Caco-2 (cell line): ENCODE results near the gene PCNX1. TPM values are rescaled to one million over a fixed set of nuclear protein-coding genes. Genes with fewer than 3 reads are reported as not detected.
"Not testable (repeated sequence)": the region's sequence is repeated elsewhere in the genome, so short reads cannot be mapped to it uniquely, and the experiment has no call there.

ENCODE experiments used
- BruUV-seq: library from RNA; stranded (reverse); fragments of 400-500 nt; replicated peaks from 2 replicates; lab custom pipeline; 2021; lab: Mats Ljungman, UMichigan
- CTCF ChIA-PET: fragments of 300-600 bp; sonication (Branson Sonifier 250); formaldehyde crosslinking; loops from one replicate; lab custom pipeline; 2022; ENCODE audit warnings: antibody characterized with exemption; lab: Charles Lee
- POLR2A ChIA-PET: fragments of 300-600 bp; sonication (Branson Sonifier 250); formaldehyde crosslinking; loops from one replicate; lab custom pipeline; 2022; ENCODE audit warnings: antibody characterized with exemption; lab: Charles Lee
- DNase-seq, 2 experiments: peaks; one replicate each; pipeline versions ENCODE4 v3.0.0 to v3.0.0-alpha.2; 2020 to 2022
- H3K27me3 ChIP-seq: replicated peaks from 2 replicates; pipeline ENCODE4 v1.6.0; 2011; ENCODE audit warnings: low read length; ENCODE audit not compliant: control insufficient read depth, insufficient read depth
- H3K36me3 ChIP-seq: 2 replicates; pipeline ENCODE4 v1.5.1; 2011; ENCODE audit warnings: low read length; ENCODE audit not compliant: control insufficient read depth, insufficient read depth
- H3K4me1 ChIP-seq: fragments of 250-450 bp; sonication (Bioruptor Pico); 2 replicates; pipeline ENCODE4 v1.5.1; 2020; ENCODE audit warnings: mild to moderate bottlenecking
- H3K4me3 ChIP-seq: 2 replicates; pipeline ENCODE4 v1.5.1; 2011; ENCODE audit warnings: low read depth, mild to moderate bottlenecking, control low read depth, low read length
- H3K9me3 ChIP-seq: fragments of 250-450 bp; sonication (Bioruptor Pico); 2 replicates; pipeline ENCODE4 v1.5.1; 2020; ENCODE audit warnings: mild to moderate bottlenecking, moderate library complexity
- H3K27ac Mint-ChIP-seq: one replicate; pipeline ENCODE4 v1.8.0; 2022; ENCODE audit warnings: mixed read lengths; ENCODE audit not compliant: unreplicated experiment
- H3K27me3 Mint-ChIP-seq: one replicate; pipeline ENCODE4 v1.8.0; 2022; ENCODE audit warnings: mixed read lengths; ENCODE audit not compliant: insufficient read depth, unreplicated experiment
- H3K36me3 Mint-ChIP-seq: one replicate; pipeline ENCODE4 v1.8.0; 2022; ENCODE audit warnings: mild to moderate bottlenecking, mixed read lengths; ENCODE audit not compliant: insufficient read depth, unreplicated experiment
- H3K4me1 Mint-ChIP-seq: one replicate; pipeline ENCODE4 v1.8.0; 2022; ENCODE audit warnings: low read depth, mixed read lengths; ENCODE audit not compliant: unreplicated experiment
- H3K4me3 Mint-ChIP-seq: one replicate; pipeline ENCODE4 v1.8.0; 2022; ENCODE audit warnings: mild to moderate bottlenecking, moderate library complexity, mixed read lengths; ENCODE audit not compliant: unreplicated experiment
- H3K9me3 Mint-ChIP-seq: one replicate; pipeline ENCODE4 v1.8.0; 2022; ENCODE audit warnings: mixed read lengths; ENCODE audit not compliant: unreplicated experiment
- CTCF ChIP-seq, 2 experiments: fragments of 200-600 bp in 1 of 2; IDR thresholded peaks; 1 replicate in 1 of 2; 2 replicates in 1 of 2; pipeline versions ENCODE4 v1.5.1 to v1.8.0; 2011 to 2022; ENCODE audit warnings: antibody characterized with exemption in 1 of 2, control low read depth in 1 of 2, inconsistent platforms in 1 of 2, low read depth in 1 of 2, low read length in 1 of 2, mild to moderate bottlenecking in 1 of 2, moderate library complexity in 1 of 2; ENCODE audit not compliant: insufficient read depth in 1 of 2, severe bottlenecking in 1 of 2, unreplicated experiment in 1 of 2
- intact Hi-C: fragments of 100-400 bp; cut with micrococcal nuclease; formaldehyde crosslinking; loops from one replicate; pipeline ENCODE4 v1.10.0; 2022; ENCODE audit not compliant: unreplicated experiment
- total RNA-seq: library from RNA; stranded (reverse); gene quantifications from 2 replicates; pipeline ENCODE4 v1.2.3, GENCODE V29; 2022

The PCNX1 gene
- total RNA-seq, 1 experiment from 2014 or later: 29.0 TPM

GRCh38 chr14:70942342-70942706 lies 35.1 kb downstream of the PCNX1 start:
- Histone ChIP-seq H3K4me1 (no peaks in the 10 kb centered on the region), H3K9me3 (peaks cover 25% of the 10 kb centered on the region), H3K4me3 (no peak overlapping the region), H3K36me3 (no peaks in the 10 kb centered on the region; the same call in 1 of the 2 replicates), H3K27me3 (no peaks in the 10 kb centered on the region)
- BruUV-seq: no TSS peak
- DNase-seq: no peak
- Mint-ChIP-seq H3K27ac (no peak overlapping the region), H3K36me3 (peaks cover 25% of the 10 kb centered on the region), H3K4me1 (peaks cover 11% of the 10 kb centered on the region), H3K4me3 (no peak overlapping the region), H3K27me3 (no peaks in the 10 kb centered on the region), H3K9me3 (peaks cover 54% of the 10 kb centered on the region)
- POLR2A ChIA-PET: no interaction called here
- TF ChIP-seq CTCF (IDR thresholded peaks at IDR 0.05; ENCODE audit: insufficient read depth in 1 of 2, low read depth in 1 of 2, low read length in 1 of 2, severe bottlenecking in 1 of 2, unreplicated experiment in 1 of 2): no peak
- CTCF ChIA-PET: no interaction called here
- intact Hi-C loops: no loop called here

GRCh38 chr14:70942721-70943120 lies 35.5 kb downstream of the PCNX1 start:
- DNase-seq, H3K4me3 ChIP-seq, H3K27me3 Mint-ChIP-seq, H3K36me3 ChIP-seq, H3K4me3 Mint-ChIP-seq, H3K27me3 ChIP-seq, H3K4me1 ChIP-seq, BruUV-seq, intact Hi-C loops, CTCF ChIA-PET, POLR2A ChIA-PET, H3K27ac Mint-ChIP-seq: not testable (repeated sequence)
- Mint-ChIP-seq H3K9me3 (peaks cover 54% of the 10 kb centered on the region), H3K36me3 (peaks cover 29% of the 10 kb centered on the region), H3K4me1 (peaks cover 11% of the 10 kb centered on the region)
- peaks cover 25% of the 10 kb centered on the region for H3K9me3 ChIP-seq

GRCh38 chr14:70943838-70944237 lies 36.6 kb downstream of the PCNX1 start:
- Mint-ChIP-seq H3K27me3 (no peaks in the 10 kb centered on the region), H3K9me3 (peaks cover 51% of the 10 kb centered on the region)

More at GRCh38 chr14:70943838-70944237, 36.6 kb downstream of the PCNX1 start:
- no peak overlapping the region for H3K4me3 ChIP-seq
- H3K4me1 ChIP-seq: no peaks in the 10 kb centered on the region
- Mint-ChIP-seq H3K4me3 (no peak overlapping the region), H3K36me3 (peaks cover 36% of the 10 kb centered on the region), H3K4me1 (peaks cover 11% of the 10 kb centered on the region), H3K27ac (no peak overlapping the region)
- DNase-seq: no peak
- H3K36me3 ChIP-seq: peaks cover 2% of the 10 kb centered on the region; the same call in 1 of the 2 replicates
- no peaks in the 10 kb centered on the region for H3K27me3 ChIP-seq
- intact Hi-C loops: no loop called here
- no TSS peak for BruUV-seq
- peaks cover 33% of the 10 kb centered on the region for H3K9me3 ChIP-seq
- CTCF ChIA-PET: no interaction called here
- TF ChIP-seq CTCF (IDR thresholded peaks at IDR 0.05; ENCODE audit: insufficient read depth in 1 of 2, low read depth in 1 of 2, low read length in 1 of 2, severe bottlenecking in 1 of 2, unreplicated experiment in 1 of 2): no peak
- POLR2A ChIA-PET: no interaction called here
